ENCODE data around the gene DNMBP. TPM values are rescaled to one million over a fixed set of nuclear protein-coding genes. Genes with fewer than 3 reads are reported as not detected.
"Not testable (repeated sequence)": the region's sequence is repeated elsewhere in the genome, so short reads cannot be mapped to it uniquely, and the experiment has no call there.

DNMBP gene
- total RNA-seq, 1 donor from 2014 or later = 11.7 TPM

DNA sequence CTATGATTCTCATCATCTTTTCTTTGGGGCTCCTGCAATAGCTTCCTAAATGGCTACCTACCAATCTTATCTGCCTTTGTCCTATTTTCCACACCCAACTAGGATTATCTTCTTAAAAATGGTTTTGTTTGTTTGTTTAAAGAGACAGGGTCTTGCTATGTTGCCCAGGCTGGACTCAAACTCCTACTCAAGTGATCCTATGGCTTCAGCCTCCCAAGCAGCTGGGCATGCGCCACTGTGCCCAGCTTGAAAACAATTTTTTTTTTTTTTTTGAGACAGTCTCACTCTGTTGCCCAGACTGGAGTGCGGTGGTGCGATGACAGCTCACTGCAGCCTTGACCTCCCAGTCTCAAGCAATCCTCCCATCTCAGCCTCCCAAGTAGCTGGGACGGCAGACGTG lies 14.9 kb downstream of the DNMBP start:
- DNase-seq (ENCODE audit: low spot score) = no peak
- no peaks in the 10 kb centered on the region for H3K36me3 Mint-ChIP-seq (ENCODE audit: low read depth)
- no peaks in the 10 kb centered on the region for H3K9me3 Mint-ChIP-seq (ENCODE audit: low read depth)
- TF ChIP-seq CTCF (IDR thresholded peaks at IDR 0.05) = no peak
- no peak overlapping the region for H3K27ac Mint-ChIP-seq (ENCODE audit: unreplicated experiment)
- H3K4me1 Mint-ChIP-seq (ENCODE audit: low read depth) = peaks cover 60% of the 10 kb centered on the region
- H3K27me3 Mint-ChIP-seq (ENCODE audit: low read depth) = no peaks in the 10 kb centered on the region
- H3K4me3 Mint-ChIP-seq (ENCODE audit: unreplicated experiment) = no peak overlapping the region

DNA sequence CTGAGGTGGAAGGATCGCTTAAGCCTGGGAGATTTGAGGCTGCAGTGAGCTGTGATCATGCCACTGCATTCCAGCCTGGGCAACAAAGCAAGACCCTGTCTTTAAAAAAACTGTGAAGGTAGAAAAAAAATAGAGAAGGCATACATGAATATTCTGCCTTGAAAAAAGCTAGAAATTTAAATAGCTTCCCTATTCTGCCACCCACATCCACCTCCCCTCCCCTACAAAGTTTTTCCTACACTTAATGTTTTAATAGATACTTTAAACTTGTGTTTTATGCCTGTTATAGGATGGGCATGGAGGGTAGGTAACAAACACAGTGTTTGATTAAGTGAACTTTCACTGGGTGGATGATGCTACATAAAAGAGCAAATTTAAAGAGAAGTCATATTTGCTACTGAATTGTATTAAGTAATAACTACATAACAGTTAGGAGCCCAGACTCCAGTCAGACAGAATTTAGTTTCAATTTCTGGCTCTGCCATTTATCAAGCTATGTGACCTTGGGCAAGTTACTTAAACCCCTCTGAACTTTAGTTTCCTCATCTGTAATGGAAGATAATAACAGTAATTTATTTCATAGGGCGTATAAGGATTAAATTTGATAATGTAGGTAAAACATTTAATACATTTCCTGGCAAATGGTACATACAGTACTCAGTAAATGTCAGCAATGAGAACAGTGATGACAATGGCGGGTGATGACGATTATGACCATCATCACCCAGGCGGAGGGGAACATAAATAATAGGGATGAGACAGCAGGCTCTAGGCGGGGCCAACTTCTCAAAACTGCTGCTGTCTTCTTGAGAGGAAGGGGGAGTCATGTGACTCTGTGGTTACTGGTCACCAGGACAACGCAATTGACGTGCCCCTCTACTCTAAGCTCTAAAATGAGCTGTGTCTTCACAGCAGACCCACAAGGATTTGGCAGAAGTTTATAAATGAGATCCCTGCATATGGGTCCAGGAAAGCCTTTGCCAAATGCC lies 15.8 kb downstream of the DNMBP start:
- Mint-ChIP-seq H3K4me3 (ENCODE audit: unreplicated experiment) (no peak overlapping the region), H3K27me3 (ENCODE audit: low read depth) (no peaks in the 10 kb centered on the region), H3K27ac (ENCODE audit: unreplicated experiment) (peak overlapping the region; percentile 67), H3K36me3 (ENCODE audit: low read depth) (peaks cover 1% of the 10 kb centered on the region), H3K9me3 (ENCODE audit: low read depth) (no peaks in the 10 kb centered on the region), H3K4me1 (ENCODE audit: low read depth) (peaks cover 52% of the 10 kb centered on the region)
- no peak for DNase-seq (ENCODE audit: low spot score)
- no peak for TF ChIP-seq CTCF (IDR thresholded peaks at IDR 0.05)

DNA sequence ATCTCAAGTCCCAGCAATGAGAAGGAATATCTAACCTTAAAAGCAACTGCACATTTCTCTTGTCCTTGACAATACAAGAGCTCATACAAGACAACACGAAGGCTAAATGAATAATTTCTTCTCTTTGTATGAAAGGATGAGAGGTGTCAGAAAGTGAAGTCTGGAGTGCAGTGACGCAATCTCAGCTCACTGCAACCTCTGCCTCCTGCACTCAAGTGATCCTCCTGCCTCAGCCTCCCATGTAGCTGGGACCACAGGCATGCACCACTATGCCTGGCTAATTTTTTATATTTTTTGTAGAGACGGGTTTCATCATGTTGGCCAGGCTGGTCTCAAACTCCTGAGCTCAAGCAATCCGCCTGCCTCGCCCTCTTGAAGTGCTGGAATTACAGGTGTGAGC lies 24.1 kb downstream of the DNMBP start:
- not testable (repeated sequence) for DNase-seq (ENCODE audit: low spot score); H3K9me3 Mint-ChIP-seq (ENCODE audit: low read depth); H3K36me3 Mint-ChIP-seq (ENCODE audit: low read depth); H3K27me3 Mint-ChIP-seq (ENCODE audit: low read depth); H3K4me3 Mint-ChIP-seq (ENCODE audit: unreplicated experiment); H3K27ac Mint-ChIP-seq (ENCODE audit: unreplicated experiment)
- peaks cover 35% of the 10 kb centered on the region for H3K4me1 Mint-ChIP-seq (ENCODE audit: low read depth)

DNA sequence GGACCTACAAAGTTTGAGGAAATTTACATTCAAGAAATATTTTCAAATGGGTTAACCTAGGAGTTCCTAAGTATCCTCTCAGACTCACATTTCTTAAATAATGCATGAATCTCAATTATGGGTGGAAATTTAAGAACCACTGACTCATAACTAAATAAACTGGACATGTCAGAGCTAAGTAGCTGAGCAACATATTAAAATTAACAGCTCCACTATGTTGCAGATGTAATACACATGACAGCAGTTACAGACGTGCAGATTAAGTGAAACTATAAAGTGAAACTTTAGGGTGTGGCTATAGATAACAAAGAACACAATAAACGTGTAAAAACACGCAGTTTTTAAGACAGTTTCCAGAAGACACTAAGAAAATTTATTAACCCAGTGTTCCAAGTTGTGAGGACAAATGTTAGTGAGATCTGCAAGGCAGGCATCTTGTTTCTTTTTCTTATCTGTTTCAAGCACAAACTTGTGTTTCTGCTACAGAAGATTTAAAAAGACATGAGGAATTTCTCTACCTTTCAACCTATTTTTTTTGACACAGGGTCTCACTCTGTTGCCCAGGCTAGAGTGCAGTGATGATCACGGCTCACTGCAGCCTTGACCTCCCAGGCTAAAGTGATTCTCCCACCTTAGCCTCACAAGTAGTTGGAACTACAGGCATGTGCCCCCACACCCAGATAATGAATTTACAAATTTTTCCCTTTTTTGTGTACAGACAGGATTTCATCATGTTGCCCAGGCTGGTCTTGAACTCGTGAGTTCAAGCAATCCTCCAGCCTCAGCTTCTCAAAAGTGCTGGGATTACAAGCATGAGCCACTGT lies 25.3 kb downstream of the DNMBP start:
- no peak for TF ChIP-seq CTCF (IDR thresholded peaks at IDR 0.05)
- Mint-ChIP-seq H3K4me1 (ENCODE audit: low read depth) (peaks cover 41% of the 10 kb centered on the region), H3K27ac (ENCODE audit: unreplicated experiment) (peak overlapping the region; percentile 96), H3K9me3 (ENCODE audit: low read depth) (no peaks in the 10 kb centered on the region), H3K27me3 (ENCODE audit: low read depth) (no peaks in the 10 kb centered on the region), H3K4me3 (ENCODE audit: unreplicated experiment) (no peak overlapping the region), H3K36me3 (ENCODE audit: low read depth) (peaks cover 2% of the 10 kb centered on the region)
- DNase-seq (ENCODE audit: low spot score) = no peak

DNA sequence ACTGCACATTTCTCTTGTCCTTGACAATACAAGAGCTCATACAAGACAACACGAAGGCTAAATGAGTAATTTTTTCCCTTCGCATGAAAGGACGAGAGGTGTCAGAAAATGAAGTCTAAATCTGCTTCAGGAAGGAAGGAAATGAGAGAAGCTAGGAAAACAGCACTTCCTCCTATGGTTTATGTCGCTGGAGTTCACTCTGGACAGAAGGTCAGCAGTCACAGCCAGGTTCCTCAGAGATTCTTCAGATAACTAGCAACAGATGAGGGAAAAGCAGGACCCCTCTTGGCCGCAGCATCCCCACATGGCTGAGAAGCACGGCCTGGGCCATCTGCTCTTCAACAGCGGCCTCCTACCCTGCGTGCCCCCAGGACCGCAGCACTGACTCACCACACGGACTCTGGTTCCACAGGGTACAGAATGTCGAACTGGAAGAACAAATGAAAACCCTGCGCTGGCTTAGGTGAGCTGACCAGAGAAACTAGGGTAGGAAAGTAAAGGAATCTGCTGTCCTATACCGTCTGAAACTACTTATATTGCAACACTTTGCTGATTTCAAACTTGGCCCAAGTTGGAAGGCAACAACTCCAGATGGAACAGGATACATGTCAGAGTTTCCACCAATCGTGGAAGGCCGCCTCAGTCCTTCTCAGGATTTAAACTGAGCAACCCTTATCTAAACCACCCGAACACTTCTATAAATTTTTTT lies 26.3 kb downstream of the DNMBP start:
- no peaks in the 10 kb centered on the region for H3K9me3 Mint-ChIP-seq (ENCODE audit: low read depth)
- peak overlapping the region; percentile 96 for H3K27ac Mint-ChIP-seq (ENCODE audit: unreplicated experiment)
- TF ChIP-seq CTCF (IDR thresholded peaks at IDR 0.05) = no peak
- peaks cover 45% of the 10 kb centered on the region for H3K4me1 Mint-ChIP-seq (ENCODE audit: low read depth)
- peaks cover 2% of the 10 kb centered on the region for H3K36me3 Mint-ChIP-seq (ENCODE audit: low read depth)
- no peaks in the 10 kb centered on the region for H3K27me3 Mint-ChIP-seq (ENCODE audit: low read depth)
- H3K4me3 Mint-ChIP-seq (ENCODE audit: unreplicated experiment) = peak overlapping the region; percentile 31
- DNase-seq (ENCODE audit: low spot score) = no peak

Measured in chondrocyte (in vitro differentiated cells).